ENCODE results near the gene MINDY4. TPM values are rescaled to one million over a fixed set of nuclear protein-coding genes. Genes with fewer than 3 reads are reported as not detected.

MINDY4 gene
- total and polyA plus RNA-seq, 2 of the 8 experiments (the other 6 are each of a cell fraction or from before 2014, with no cell fraction given), result 1.3 to 3.6 TPM

DNA sequence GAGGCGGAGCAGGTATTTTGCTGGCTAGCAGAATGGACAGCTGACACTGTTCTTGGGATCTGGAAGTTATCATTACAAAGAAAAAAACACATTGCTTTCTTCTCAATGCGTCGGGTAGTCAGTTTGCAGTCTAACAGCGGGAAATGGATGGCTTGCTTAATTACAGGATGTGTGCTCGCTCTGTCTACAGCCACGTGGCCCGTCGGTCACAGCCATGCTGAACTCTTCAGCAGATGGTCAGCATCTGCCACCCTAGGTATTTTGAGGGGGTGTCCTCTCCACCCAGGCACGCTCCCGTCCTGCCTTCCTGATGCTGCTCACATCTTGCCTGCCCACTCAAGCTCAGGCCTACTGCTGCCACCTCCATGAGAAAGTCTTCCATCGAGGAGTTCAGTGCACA is 39.6 kb upstream of the MINDY4 start:
- Histone ChIP-seq H2BK20ac (ENCODE audit: low read length) (no peak overlapping the region), H3K27me3 (replicated peaks in 1 of 4; ENCODE audit: control insufficient read depth in 3 of 4, extremely low read depth in 1 of 4, insufficient read depth in 3 of 4, low read length in 3 of 4) (no peaks in the 10 kb centered on the region), H3K4me2 (ENCODE audit: insufficient read depth in 1 of 2, low read depth in 2 of 2, low read length in 2 of 2) (no peak overlapping the region), H3K23ac (ENCODE audit: insufficient read length) (no peak overlapping the region), H3K79me1 (ENCODE audit: low read depth, low read length) (no peaks in the 10 kb centered on the region; the same call in 1 of the 2 replicates), H4K91ac (replicated peaks; ENCODE audit: insufficient read length, low read length) (no peak overlapping the region), H2AK5ac (ENCODE audit: low read depth, low read length) (no peak overlapping the region), H3K9me3 (ENCODE audit: insufficient read depth in 2 of 2, low read depth in 1 of 2, low read length in 1 of 2) (no peaks in the 10 kb centered on the region), H3K4me3 (ENCODE audit: extremely low read depth in 1 of 4, insufficient read depth in 2 of 4, low read depth in 3 of 4, low read length in 4 of 4) (no peak overlapping the region), H2AFZ (ENCODE audit: low read length) (no peak overlapping the region), H3K79me2 (ENCODE audit: control insufficient read depth in 1 of 2, insufficient read depth in 2 of 2, low read length in 2 of 2) (no peaks in the 10 kb centered on the region), H2BK120ac (replicated peaks; ENCODE audit: low read depth, low read length) (no peak overlapping the region), H2BK5ac (ENCODE audit: low read depth, low read length) (no peak overlapping the region), H4K8ac (ENCODE audit: extremely low read depth, insufficient read depth, low read length) (no peak overlapping the region), H3K27ac (ENCODE audit: low read depth, low read length) (no peak overlapping the region), H3K4ac (replicated peaks; ENCODE audit: insufficient read length, low read depth, low read length) (no peak overlapping the region), H3K23me2 (ENCODE audit: low read depth, low read length) (no peaks in the 10 kb centered on the region), H2BK12ac (ENCODE audit: low read depth, low read length) (0 out of 2 replicates have a peak overlapping the region, but pooled peaks have one; percentile 39), H3K4me1 (replicated peaks in 1 of 4; ENCODE audit: control insufficient read depth in 3 of 4, insufficient read depth in 4 of 4, low read length in 3 of 4) (peaks cover 0 to 19% (median 11%) of the 10 kb centered on the region in 4 experiments; a peak in 6 of 7 replicates), H3K18ac (ENCODE audit: extremely low read depth, low read length) (no peak overlapping the region), H3K36me3 (ENCODE audit: control insufficient read depth in 2 of 4, insufficient read depth in 4 of 4, low read length in 3 of 4) (no peaks in the 10 kb centered on the region), H3K14ac (ENCODE audit: insufficient read length) (no peak overlapping the region), H3K56ac (replicated peaks; ENCODE audit: insufficient read length, low read depth, low read length) (no peak overlapping the region), H4K5ac (ENCODE audit: insufficient read length, low read depth, low read length) (no peak overlapping the region), H2BK15ac (ENCODE audit: low read length) (no peak overlapping the region), H4K20me1 (replicated peaks in 1 of 2; ENCODE audit: control insufficient read depth in 1 of 2, insufficient read depth in 2 of 2, low read length in 2 of 2) (no peaks in the 10 kb centered on the region), H3K9ac (replicated peaks in 1 of 4; ENCODE audit: extremely low read depth in 1 of 4, low read depth in 3 of 4, low read length in 3 of 4) (no peak overlapping the region)
- TF ChIP-seq MAFK (IDR thresholded peaks at IDR 0.05; ENCODE audit: low read depth, low read length) (no peak), RAD21 (IDR thresholded peaks at IDR 0.05 in 1 of 2, conservative IDR thresholded peaks at IDR 0.05 in 1 of 2; ENCODE audit: low read depth in 2 of 2, low read length in 2 of 2) (no peak), E2F6 (IDR thresholded peaks at IDR 0.05) (no peak), CBX5 (IDR thresholded peaks at IDR 0.05; ENCODE audit: low read depth, low read length) (no peak), TBP (IDR thresholded peaks at IDR 0.05; ENCODE audit: low read depth, low read length) (no peak), SP1 (IDR thresholded peaks at IDR 0.05; ENCODE audit: low read depth, low read length) (no peak)
- 90% methylated on average over 11 of the region's 11 CpGs; no CpG with 5 or more reads in 1 of the 2 experiments for WGBS, 2 experiments (ENCODE audit: extremely low coverage in 1 of 2, insufficient coverage in 1 of 2, insufficient read length in 1 of 2, insufficient replicate concordance in 2 of 2, low coverage in 1 of 2, low lambda C conversion rate in 2 of 2, missing lambda C conversion rate in 1 of 2)
- POLR2A ChIA-PET (ENCODE audit: partially characterized antibody), result interaction anchor here (1.2 kb wide), 1 partner anchor 70 kb away, joined by 5 read pairs; no protein-coding TSS in a partner anchor
- DNase-seq (ENCODE audit: low read depth in 1 of 2, low spot score in 2 of 2), result no peak
- CTCF ChIA-PET (ENCODE audit: partially characterized antibody), result interaction anchor here (0.6 to 2.1 kb wide), 7 partner anchors 11 to 567 kb away, joined by 3 to 6 read pairs (median 3); partner anchors contain the start of gene CRHR2
- no peak for FAIRE-seq

All from H1 (cell line).